ENCODE measurements around the gene CFAP69.
"Not testable (repeated sequence)": the region's sequence is repeated elsewhere in the genome, so short reads cannot be mapped to it uniquely, and the experiment has no call there.

Gene CFAP69

GRCh38 chr7:90233569-90233968 is 11.4 kb upstream of the CFAP69 start:
- no peak for DNase-seq (ENCODE audit: low read depth, low spot score)

- no peak for DNase-seq (ENCODE audit: low read depth, low spot score)
Measured at GRCh38 chr7:90236721-90237289, 8.2 kb upstream of the CFAP69 start.

DNA sequence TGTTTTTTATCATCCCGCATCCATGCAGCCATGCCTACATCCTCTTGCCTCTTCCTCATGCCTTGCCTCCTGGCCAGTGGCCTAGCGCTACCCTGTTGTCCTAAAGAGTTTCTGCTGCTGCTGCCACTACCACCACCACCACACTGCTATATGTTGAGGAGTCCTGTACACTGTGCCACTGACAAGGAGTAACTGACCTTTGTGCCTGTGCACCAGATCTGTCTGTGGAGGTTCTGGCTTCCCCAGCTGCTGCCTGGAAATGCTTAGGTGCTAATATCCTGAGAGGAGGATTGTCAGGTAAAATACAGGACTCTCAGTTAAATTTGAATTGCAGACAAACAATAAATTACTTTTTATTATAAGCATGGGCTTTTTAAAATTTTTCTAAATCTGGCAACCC is 7.0 kb upstream of the CFAP69 start:
- no peak for DNase-seq (ENCODE audit: low read depth, low spot score)

DNA sequence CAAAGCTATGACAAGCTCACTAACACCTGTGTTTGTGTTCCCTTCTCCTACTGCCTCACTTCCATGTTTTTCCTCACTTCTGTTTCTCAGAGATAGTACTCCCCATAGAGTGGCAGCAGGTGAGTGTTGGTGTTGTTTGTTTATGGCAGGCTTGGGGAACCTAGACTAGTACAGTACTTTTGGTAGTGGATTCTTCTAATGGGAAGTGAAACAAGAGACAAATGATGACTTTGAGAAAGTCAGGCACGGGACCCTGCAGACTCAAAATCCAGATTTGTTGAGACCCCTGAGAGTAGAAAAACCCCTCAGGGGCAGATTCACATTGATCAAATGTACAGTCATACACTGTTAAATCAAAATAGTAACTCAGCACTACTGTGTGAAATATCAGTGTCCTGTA is 6.4 kb upstream of the CFAP69 start:
- no peak for DNase-seq (ENCODE audit: low read depth, low spot score)

- no peak for DNase-seq (ENCODE audit: low read depth, low spot score)
Measured at GRCh38 chr7:90239050-90239449, 5.9 kb upstream of the CFAP69 start.

DNA sequence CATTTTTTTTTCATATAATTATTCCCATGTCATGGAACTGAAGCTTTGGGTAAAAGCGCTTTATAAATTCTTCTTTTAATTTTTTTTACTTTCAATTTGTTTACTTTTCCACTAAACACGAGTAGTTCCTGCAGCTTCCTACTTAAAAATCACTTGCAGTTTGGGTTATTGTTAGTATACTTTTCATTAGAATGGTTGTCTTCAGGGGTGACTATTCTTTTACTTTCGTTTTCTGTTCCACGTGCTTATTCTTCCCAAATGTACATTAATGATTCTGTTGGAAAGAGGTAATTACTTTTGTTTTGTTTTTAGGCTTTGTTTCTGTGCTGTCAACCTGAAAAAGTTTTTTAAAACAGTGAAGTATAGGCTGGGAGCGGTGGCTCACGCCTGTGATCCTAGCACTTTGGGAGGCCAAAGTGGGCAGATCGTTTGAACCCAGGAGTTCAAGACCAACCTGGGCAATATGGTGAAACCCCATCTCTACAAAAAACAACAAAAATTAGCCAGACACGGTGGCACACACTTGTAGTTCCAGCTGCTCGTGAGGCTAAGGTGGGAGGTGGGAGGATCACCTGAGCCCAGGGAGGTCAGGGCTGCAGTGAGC is 5.2 kb upstream of the CFAP69 start:
- DNase-seq (ENCODE audit: low read depth, low spot score) = no peak

- DNase-seq (ENCODE audit: low read depth, low spot score) = no peak
Measured at GRCh38 chr7:90242369-90243168, 2.4 kb upstream of the CFAP69 start.

DNA sequence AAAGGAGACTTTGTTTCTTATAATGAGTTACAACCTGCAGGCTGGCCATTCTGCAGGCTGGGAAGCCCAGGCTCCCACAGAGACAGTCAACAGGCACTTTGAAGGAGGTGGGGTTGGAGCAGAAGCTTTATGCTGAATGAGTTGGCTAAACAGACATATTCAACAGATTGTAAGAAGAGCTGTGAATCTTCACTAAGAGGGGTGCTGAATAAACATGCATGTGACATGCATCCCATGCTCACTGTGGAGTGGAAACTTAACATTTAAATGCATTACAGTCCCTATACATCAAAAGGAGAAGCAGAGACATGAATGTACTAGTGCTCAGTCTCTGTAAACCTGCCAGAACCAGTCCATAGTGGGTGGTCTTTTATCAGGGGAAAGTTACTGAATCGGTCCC is 1.4 kb upstream of the CFAP69 start:
- DNase-seq (ENCODE audit: low read depth, low spot score) = no peak

GRCh38 chr7:90244565-90244908 is 437 bp upstream of the CFAP69 start:
- DNase-seq (ENCODE audit: low read depth, low spot score) = no peak

- DNase-seq (ENCODE audit: low read depth, low spot score) = no peak
Measured at GRCh38 chr7:90246171-90246570, 1.2 kb downstream of the CFAP69 start.

DNA sequence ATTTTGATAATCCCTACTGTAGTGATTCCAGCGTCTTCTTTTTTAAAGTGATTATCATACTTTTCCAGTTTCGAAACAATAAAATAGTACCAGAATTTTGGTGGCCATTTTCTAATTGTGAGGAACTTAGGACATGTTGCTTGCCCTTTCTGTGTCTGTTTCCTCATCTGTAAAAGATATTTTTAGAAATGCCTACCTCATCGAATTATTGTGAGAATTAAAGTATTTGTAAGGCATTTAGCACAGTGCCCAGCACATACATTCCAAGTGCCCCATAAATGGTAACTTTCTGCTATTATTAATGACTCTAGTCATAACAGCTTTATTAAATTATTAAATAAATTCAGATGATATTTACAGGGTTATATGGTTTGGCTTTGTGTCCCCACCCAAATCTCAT is 3.7 kb downstream of the CFAP69 start:
- DNase-seq (ENCODE audit: low read depth, low spot score) = no peak

DNA sequence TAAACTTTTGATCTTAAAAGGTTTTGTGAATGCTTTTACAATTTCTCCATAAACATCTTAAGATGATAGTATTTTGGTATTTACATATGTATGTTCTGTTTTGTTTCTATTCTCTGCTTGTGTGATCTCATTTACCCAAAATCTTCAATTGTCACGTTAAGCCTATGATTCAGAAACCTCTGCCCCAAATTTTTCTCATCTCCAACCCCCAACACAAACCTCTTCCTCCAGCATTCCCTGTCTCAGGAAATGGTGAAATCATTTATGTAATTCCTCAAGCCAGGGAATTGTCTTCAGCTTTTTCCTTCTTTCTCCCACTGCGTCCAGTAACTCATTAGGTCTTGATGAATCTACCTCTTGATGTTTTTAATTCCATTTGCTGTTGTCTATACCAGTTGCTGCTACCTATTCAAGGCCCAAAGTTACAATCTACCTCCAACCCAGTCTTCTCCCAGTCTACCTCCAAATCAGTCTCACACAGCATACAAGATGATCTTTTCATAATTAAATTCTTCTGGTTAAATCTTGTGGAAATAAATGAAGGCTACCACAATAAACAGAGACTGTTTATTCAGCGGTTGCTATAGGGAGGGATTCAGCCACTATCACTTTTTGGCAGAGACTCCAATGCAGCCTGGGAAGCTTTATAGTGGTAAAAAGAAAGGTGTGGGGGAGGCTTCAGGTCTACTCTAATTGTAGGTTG is 5.8 kb downstream of the CFAP69 start:
- DNase-seq (ENCODE audit: low read depth, low spot score) = no peak

- no peak for DNase-seq (ENCODE audit: low read depth, low spot score)
Measured at GRCh38 chr7:90251304-90251635, 6.3 kb downstream of the CFAP69 start.

GRCh38 chr7:90256011-90256410 is 11.0 kb downstream of the CFAP69 start:
- not testable (repeated sequence) for DNase-seq (ENCODE audit: low read depth, low spot score)

DNA sequence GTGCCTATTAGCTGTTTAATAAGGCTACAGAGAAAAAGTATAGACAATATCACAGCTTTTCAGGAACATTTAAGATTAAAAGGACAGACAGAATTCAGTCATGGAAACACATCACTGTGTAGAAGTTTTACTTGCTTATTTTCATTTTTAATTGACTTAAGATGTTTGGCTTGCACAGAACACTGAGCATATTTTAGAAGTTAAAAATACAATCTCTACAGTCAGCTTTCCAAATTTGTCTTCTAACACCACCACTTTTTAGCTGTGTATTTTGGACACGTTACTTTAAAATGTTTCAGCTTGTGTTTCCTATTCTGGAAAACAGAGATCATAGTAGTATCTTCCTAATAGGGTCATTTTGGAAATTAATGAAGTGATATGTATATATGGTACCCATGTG is 11.8 kb downstream of the CFAP69 start:
- DNase-seq (ENCODE audit: low read depth, low spot score) = no peak

DNA sequence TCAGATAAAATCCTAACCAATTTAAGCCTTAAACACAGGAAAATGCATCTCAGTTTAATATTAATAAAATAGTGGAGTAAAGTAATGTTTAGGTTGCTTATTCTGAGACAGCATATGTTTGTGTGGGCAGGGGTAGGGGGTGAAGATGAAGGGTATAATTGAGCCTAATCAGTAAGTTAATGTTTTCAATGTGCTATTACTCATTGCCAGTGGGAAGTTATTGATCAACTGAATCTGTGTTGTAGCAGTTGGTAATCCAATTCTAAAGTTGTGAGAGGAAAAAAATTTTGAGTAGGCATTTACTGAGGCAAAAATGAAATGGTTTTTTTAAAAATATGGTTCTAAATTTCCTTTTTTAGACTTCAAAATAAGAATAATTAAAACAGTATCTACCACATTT is 16.5 kb downstream of the CFAP69 start:
- no peak for DNase-seq (ENCODE audit: low read depth, low spot score)

- no peak for DNase-seq (ENCODE audit: low read depth, low spot score)
Measured at GRCh38 chr7:90262438-90262837, 17.5 kb downstream of the CFAP69 start.

GRCh38 chr7:90266808-90267207 is 21.8 kb downstream of the CFAP69 start:
- DNase-seq (ENCODE audit: low read depth, low spot score) = no peak

DNA sequence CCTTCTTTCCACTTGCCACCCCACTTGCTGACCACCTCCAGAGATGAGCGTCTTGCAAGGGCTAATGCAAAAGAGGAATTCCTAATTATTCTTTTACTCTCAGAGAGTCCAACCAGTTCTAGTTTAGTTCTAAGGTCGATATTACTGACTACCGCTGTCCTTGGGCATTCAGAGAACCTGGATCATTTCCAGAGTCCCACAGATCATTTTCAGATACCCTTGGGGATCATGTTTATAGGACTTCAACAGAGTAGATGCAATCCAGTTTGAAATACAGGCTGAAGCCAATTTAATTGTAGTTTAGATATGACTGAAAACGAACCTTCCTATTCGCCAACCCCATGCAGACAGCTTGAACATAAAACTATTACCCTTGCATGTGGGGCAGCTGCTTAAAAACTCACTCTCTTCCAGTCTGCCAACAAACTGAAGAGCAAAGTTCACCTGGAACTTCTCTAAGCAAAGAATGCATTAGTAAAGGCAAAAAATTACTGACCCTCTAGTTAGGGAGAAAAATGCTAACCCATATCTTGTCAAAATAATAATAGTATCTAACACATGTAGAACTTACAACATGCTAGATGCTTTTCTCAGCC is 22.4 kb downstream of the CFAP69 start:
- no peak for DNase-seq (ENCODE audit: low read depth, low spot score)

DNA sequence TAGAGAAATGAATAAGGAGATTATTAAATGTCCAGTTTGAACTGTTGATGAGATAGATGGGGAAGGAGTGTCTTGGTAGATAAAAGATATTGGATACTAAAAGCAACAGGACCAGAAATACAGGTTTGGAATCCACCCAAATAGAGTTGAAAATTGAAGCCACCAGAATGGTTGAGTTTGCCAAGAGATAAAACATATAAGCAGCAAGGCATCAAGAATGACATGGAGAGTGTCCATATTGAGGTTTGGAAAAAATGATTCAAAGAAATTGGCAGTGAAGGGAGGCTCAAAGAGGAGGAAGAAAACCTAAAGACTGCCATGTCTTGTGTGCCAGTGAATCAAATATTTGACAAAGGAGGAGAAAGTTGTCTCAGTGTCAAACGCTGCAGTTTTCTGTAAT is 24.2 kb downstream of the CFAP69 start:
- no peak for DNase-seq (ENCODE audit: low read depth, low spot score)

GRCh38 chr7:90270431-90271178 is 25.6 kb downstream of the CFAP69 start:
- DNase-seq (ENCODE audit: low read depth, low spot score) = no peak

- no peak for DNase-seq (ENCODE audit: low read depth, low spot score)
Measured at GRCh38 chr7:90271753-90272152, 26.8 kb downstream of the CFAP69 start.
